22Rv1 (cell line): ENCODE data around the gene PTDSS2.

Source experiments
- H3K27ac ChIP-seq: fragments of 450-650 bp; 2 replicates; pipeline ENCODE4 v1.5.1; 2017
- CTCF ChIP-seq: fragments of 450-650 bp; IDR thresholded peaks from 2 replicates; pipeline ENCODE4 v1.5.1; 2017; ENCODE audit warnings: mild to moderate bottlenecking
- ZFX ChIP-seq: fragments of 450-650 bp; IDR thresholded peaks from 2 replicates; pipeline ENCODE4 v1.6.1; 2017; ENCODE audit warnings: antibody characterized with exemption, borderline replicate concordance

Gene PTDSS2

GRCh38 chr11:530960-531831 lies 81.1 kb downstream of the PTDSS2 start:
- peak overlapping the region; percentile 99 for H3K27ac ChIP-seq
- no peak for TF ChIP-seq CTCF
- TF ChIP-seq ZFX, result no peak

DNA sequence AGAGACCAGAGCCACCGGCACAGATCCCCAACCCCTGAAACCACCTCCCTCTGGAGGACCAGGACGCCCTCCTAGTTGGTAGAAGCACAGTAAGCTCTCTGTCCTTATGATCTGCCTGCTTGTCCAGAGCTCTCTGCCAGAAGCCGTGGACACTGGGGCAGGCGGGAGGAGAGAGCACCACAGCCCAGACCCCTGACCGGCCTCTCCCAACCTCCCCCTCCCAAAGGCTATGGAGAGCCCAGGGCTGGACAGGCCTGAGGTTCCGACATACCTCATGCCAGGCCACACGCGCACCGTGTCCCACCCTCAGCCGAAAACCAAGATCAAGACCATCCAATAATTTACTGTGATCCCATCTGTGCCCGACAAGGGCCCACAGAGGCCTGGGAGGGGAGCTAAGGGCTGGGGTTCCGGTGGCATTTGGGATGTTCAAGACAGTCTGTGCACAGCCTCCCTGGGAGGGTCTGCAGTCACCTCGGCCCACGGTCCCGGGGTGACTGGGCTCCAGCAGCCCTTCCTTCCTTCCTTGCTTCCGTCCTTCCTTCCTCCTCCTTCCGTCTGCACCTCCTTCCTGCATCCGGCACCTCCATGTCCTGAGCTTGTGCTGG lies 81.9 kb downstream of the PTDSS2 start:
- TF ChIP-seq ZFX, result no peak
- TF ChIP-seq CTCF, result no peak
- peak overlapping the region; percentile 99 for H3K27ac ChIP-seq

DNA sequence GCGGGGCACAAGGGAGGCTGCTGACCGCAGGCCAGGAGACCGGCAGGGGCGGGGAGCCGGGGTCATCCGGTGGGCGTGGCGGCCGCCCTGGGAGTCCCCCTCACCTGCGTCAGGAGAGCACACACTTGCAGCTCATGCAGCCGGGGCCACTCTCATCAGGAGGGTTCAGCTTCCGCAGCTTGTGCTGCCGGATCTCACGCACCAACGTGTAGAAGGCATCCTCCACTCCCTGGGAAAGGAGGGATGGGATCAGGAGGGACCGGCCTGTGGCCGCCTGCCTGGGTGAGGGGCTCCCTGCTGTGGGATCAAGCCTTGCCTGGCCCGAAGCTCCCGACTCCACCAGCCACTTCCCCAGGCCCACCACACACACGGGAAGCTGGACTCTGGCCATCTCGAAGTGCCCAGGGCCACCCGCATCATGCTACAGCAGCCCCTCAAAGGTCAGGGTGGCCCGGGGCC lies 82.5 kb downstream of the PTDSS2 start:
- H3K27ac ChIP-seq, result peak overlapping the region; percentile 99
- no peak for TF ChIP-seq ZFX
- no peak for TF ChIP-seq CTCF

DNA sequence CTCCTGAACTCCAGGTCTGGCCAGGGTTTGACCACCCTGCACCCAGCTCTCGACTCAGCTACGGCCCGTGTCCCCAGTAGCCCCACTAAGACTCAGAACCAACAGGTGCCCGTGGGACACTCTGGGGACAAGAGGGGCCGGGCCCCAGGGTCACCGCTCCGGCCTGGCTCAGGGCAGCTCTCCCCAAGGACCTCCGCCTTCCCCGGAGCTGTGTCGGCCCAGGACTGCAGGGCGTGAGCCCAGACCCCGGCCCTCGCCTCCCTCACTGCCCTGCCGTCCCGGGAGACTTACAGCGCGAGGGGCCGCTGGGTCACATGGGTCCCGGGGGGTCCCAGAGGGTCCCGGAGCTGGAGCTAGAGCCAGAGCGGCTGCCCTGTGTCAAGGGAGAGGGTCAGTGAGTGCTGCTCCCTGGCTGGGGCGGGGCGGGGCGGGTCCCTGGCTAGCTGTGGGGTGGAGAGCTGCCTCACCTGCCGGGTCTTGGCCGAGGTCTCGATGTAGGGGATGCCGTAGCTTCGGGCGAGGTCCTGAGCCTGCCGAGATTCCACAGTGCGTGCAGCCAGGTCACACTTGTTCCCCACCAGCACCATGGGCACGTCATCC lies 83.0 kb downstream of the PTDSS2 start:
- TF ChIP-seq CTCF (no peak), ZFX (no peak)
- peak overlapping the region; percentile 99 for H3K27ac ChIP-seq

GRCh38 chr11:533586-534395 lies 83.7 kb downstream of the PTDSS2 start:
- no peak for TF ChIP-seq ZFX
- peak overlapping the region; percentile 99 for H3K27ac ChIP-seq

DNA sequence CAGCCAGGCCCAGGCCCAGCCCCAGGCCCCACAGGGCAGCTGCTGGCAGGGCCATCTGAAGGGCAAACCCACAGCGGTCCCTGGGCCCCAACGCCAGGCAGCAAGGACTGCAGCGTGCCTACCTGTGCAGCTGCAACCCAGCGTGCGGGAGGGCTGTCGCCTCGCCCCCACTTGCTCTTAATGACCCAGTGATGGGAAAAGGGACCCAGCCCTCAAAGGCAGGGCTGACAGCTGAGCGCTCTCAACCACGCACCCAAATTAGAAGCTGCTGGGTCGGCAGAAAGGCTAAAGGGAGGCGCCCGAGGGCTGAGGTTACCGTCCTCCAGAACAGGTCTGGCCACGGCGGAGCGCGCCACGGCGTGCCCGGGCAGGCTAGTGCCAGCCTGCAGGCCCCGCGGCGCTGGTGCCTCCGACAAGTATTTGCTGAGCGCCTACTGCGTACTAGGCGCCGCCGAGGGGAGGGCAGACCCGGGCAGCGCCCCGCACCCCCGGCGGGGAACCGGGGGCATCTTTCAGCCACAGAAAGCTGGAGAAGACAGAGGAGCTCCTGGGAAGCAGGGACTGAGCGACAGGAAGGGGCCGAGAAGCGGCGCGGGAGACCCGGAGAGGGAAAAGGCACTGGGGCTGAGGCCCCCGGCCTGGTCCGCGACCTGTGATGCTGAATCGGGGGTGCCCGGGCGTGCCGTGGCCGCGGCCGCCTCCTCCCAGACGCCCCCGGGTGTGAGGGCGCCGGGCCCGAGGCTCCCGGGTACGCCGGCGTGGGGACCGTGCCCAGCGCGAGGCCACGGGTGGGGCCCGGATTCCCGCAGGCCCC lies 84.5 kb downstream of the PTDSS2 start:
- TF ChIP-seq CTCF (no peak; the same call in 1 of the 2 replicates), ZFX (no peak)
- H3K27ac ChIP-seq, result peak overlapping the region; percentile 99

DNA sequence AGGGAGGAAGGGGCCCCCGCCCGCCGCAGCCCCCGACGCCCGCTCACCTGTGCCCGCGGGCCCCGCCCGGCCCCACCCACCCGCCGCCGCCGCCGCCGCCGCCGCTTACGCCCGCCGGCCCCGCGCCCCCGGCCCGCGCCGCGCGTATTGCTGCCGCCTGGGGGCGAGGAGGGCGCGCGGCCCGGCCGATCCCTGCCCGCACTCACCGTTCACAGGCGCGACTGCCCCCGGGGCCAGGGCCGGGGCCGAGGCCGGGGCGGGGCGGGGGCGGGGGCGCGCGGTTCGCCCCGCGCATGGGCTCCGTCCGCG lies 85.1 kb downstream of the PTDSS2 start:
- no peak for TF ChIP-seq ZFX
- TF ChIP-seq CTCF, result no peak

More for the DNA sequence above, 85.1 kb downstream of the PTDSS2 start:
- H3K27ac ChIP-seq, result peak overlapping the region; percentile 99
